Esophagus muscularis mucosa (tissue), 4 donors: ENCODE results near the gene CES2. TPM values are rescaled to one million over a fixed set of nuclear protein-coding genes. Genes with fewer than 3 reads are reported as not detected.

Source experiments
- DNase-seq: peaks from one replicate; pipeline ENCODE4 v3.0.0-alpha.2; 2017; ENCODE audit errors: extremely low spot score
- H3K27ac ChIP-seq, 4 donors: fragments of 200-600 bp; sonication (generic); replicated peaks in 1 of 4; 1 replicate in 3 of 4; 2 replicates in 1 of 4; pipeline ENCODE4 v1.5.1; 2016 to 2019; ENCODE audit warnings: mild to moderate bottlenecking in 1 of 4
- H3K27me3 ChIP-seq, 4 donors: fragments of 200-600 bp; sonication (generic); one replicate each; pipeline versions ENCODE4 v1.5.1 to v1.6.0; 2016 to 2019
- H3K36me3 ChIP-seq, 4 donors: fragments of 200-600 bp; sonication (generic); one replicate each; pipeline ENCODE4 v1.5.1; 2016 to 2019
- H3K4me1 ChIP-seq, 4 donors: fragments of 200-600 bp; sonication (generic); one replicate each; pipeline ENCODE4 v1.5.1; 2016 to 2019
- H3K4me3 ChIP-seq, 4 donors: fragments of 200-600 bp; sonication (generic); 1 replicate in 2 of 4; 2 replicates in 2 of 4; pipeline ENCODE4 v1.5.1; 2016 to 2019; ENCODE audit warnings: mild to moderate bottlenecking in 4 of 4, moderate library complexity in 1 of 4
- H3K9me3 ChIP-seq, 4 donors: fragments of 200-600 bp; sonication (generic); 1 replicate in 3 of 4; 2 replicates in 1 of 4; pipeline ENCODE4 v1.5.1; 2016 to 2019
- CTCF ChIP-seq, 3 experiments: fragments of 200-600 bp in 2 of 3; fragments of 450-650 bp in 1 of 3; sonication (generic) in 2 of 3; IDR thresholded peaks; one replicate each; pipeline ENCODE4 v1.5.1; 2017 to 2019; ENCODE audit warnings: antibody characterized with exemption in 3 of 3, mild to moderate bottlenecking in 2 of 3, moderate library complexity in 1 of 3
- EP300 ChIP-seq: sonication (generic); formaldehyde crosslinking; IDR thresholded peaks from one replicate; pipeline ENCODE4 v1.6.1; 2017; ENCODE audit warnings: antibody characterized with exemption
- POLR2A ChIP-seq: fragments of 450-650 bp; IDR thresholded peaks from one replicate; pipeline ENCODE4 v1.6.1; 2017; ENCODE audit warnings: antibody characterized with exemption, moderate library complexity, mild to moderate bottlenecking, low read depth
- POLR2AphosphoS5 ChIP-seq, 2 donors: sonication (generic); formaldehyde crosslinking; IDR thresholded peaks; one replicate each; pipeline ENCODE4 v1.6.1; 2017; ENCODE audit warnings: antibody characterized with exemption in 2 of 2
- WGBS: methylation state at CpG from one replicate; pipeline ENCODE4 v1.1.5; 2018; 5-methylcytosine and 5-hydroxymethylcytosine counted together
- intact Hi-C: fragments of 100-400 bp; cut with DNase I; formaldehyde crosslinking; loops from one replicate; pipeline ENCODE4 v1.15.1; 2023
- total RNA-seq, 4 donors: library from RNA; depleted of rRNA; stranded (reverse); fragments of >200 nt; gene quantifications; one replicate each; pipeline versions ENCODE4 v1.1.0 to v1.2.1, GENCODE V29; 2016

CES2 gene
- total RNA-seq, 4 donors from 2014 or later, result 22.0 to 29.7 (median 26.8) TPM

- Histone ChIP-seq H3K4me3 (no peak overlapping the region), H3K4me1 (peaks cover 35 to 60% (median 52%) of the 10 kb centered on the region in 4 donors), H3K9me3 (no peaks in the 10 kb centered on the region), H3K27me3 (no peaks in the 10 kb centered on the region), H3K27ac (no peak overlapping the region), H3K36me3 (peaks cover 0 to 31% (median 15%) of the 10 kb centered on the region in 4 donors)
- TF ChIP-seq EP300, result no peak
- no peak for TF ChIP-seq POLR2AphosphoS5 (IDR thresholded peaks at IDR 0.05)
- no peak for TF ChIP-seq CTCF (IDR thresholded peaks at IDR 0.05)
- no peak for TF ChIP-seq POLR2A
- 54% methylated on average over 4 of the region's 4 CpGs for WGBS
- DNase-seq, result no peak
- intact Hi-C loops, result no loop called here
These were observed 5.1 kb upstream of the CES2 start for GRCh38 chr16:66930189-66930588.

GRCh38 chr16:66931665-66932064 is 3.7 kb upstream of the CES2 start:
- H3K9me3 ChIP-seq, result no peaks in the 10 kb centered on the region
- peaks cover 0 to 31% (median 15%) of the 10 kb centered on the region in 4 donors for H3K36me3 ChIP-seq
- intact Hi-C loops, result no loop called here
- no peak overlapping the region for H3K27ac ChIP-seq
- TF ChIP-seq POLR2A (no peak), POLR2AphosphoS5 (IDR thresholded peaks at IDR 0.05) (no peak), CTCF (IDR thresholded peaks at IDR 0.05) (no peak), EP300 (no peak)
- 92% methylated on average over 2 of the region's 2 CpGs for WGBS
- no peak for DNase-seq
- no peaks in the 10 kb centered on the region for H3K27me3 ChIP-seq
- peaks cover 38 to 60% (median 52%) of the 10 kb centered on the region in 4 donors for H3K4me1 ChIP-seq
- H3K4me3 ChIP-seq, result no peak overlapping the region

- no peak overlapping the region for H3K4me3 ChIP-seq
- no peak for TF ChIP-seq CTCF (IDR thresholded peaks at IDR 0.05)
- TF ChIP-seq POLR2AphosphoS5 (IDR thresholded peaks at IDR 0.05), result no peak
- TF ChIP-seq POLR2A, result no peak
- TF ChIP-seq EP300, result no peak
- H3K36me3 ChIP-seq, result peaks cover 0 to 31% (median 15%) of the 10 kb centered on the region in 4 donors
- no peaks in the 10 kb centered on the region for H3K27me3 ChIP-seq
- no peak overlapping the region for H3K27ac ChIP-seq
- no peak for DNase-seq
- H3K9me3 ChIP-seq, result no peaks in the 10 kb centered on the region
- peaks cover 39 to 60% (median 52%) of the 10 kb centered on the region in 4 donors for H3K4me1 ChIP-seq
- WGBS, result 92% methylated on average over 4 of the region's 4 CpGs
- intact Hi-C loops, result no loop called here
These were observed 3.2 kb upstream of the CES2 start for GRCh38 chr16:66932076-66932475.

GRCh38 chr16:66933776-66934137 is 1.6 kb upstream of the CES2 start:
- intact Hi-C loops, result no loop called here
- H3K27me3 ChIP-seq, result no peaks in the 10 kb centered on the region
- peaks cover 0 to 48% (median 27%) of the 10 kb centered on the region in 4 donors for H3K36me3 ChIP-seq
- peak overlapping the region; percentile 77 to 99 (median 90) for H3K4me3 ChIP-seq
- peaks cover 37 to 59% (median 48%) of the 10 kb centered on the region in 4 donors for H3K4me1 ChIP-seq
- TF ChIP-seq POLR2A (no peak), EP300 (no peak), POLR2AphosphoS5 (IDR thresholded peaks at IDR 0.05) (no peak), CTCF (IDR thresholded peaks at IDR 0.05) (no peak)
- no peak for DNase-seq
- WGBS, result 7% methylated on average over 10 of the region's 12 CpGs
- peak overlapping the region; percentile 86 to 97 (median 93) for H3K27ac ChIP-seq
- no peaks in the 10 kb centered on the region for H3K9me3 ChIP-seq
